Left ventricle myocardium inferior (tissue), 1 donor: ENCODE data around the gene SPCS3. TPM values are rescaled to one million over a fixed set of nuclear protein-coding genes. Genes with fewer than 3 reads are reported as not detected.

ENCODE experiments used
- DNase-seq: peaks from one replicate; pipeline ENCODE4 v3.0.0-alpha.2; 2020
- H3K27ac ChIP-seq: fragments of 200-600 bp; replicated peaks from 2 replicates; pipeline ENCODE4 v1.8.0; 2021
- H3K27me3 ChIP-seq: fragments of 200-600 bp; 2 replicates; pipeline ENCODE4 v1.8.0; 2021; ENCODE audit warnings: low read depth
- H3K36me3 ChIP-seq: fragments of 200-600 bp; 2 replicates; pipeline ENCODE4 v1.8.0; 2021
- H3K4me1 ChIP-seq: fragments of 200-600 bp; 2 replicates; pipeline ENCODE4 v1.8.0; 2021
- H3K4me3 ChIP-seq: fragments of 200-600 bp; 2 replicates; pipeline ENCODE4 v1.8.0; 2021; ENCODE audit warnings: mild to moderate bottlenecking, moderate library complexity
- H3K9me3 ChIP-seq: fragments of 200-600 bp; replicated peaks from 2 replicates; pipeline ENCODE4 v1.8.0; 2021
- intact Hi-C: fragments of 100-400 bp; cut with micrococcal nuclease; formaldehyde crosslinking; loops from one replicate; pipeline ENCODE4 v1.11.0; 2022
- total RNA-seq: library from RNA; stranded (reverse); fragmentation: NEBNext Ultra II Directional; extraction: Animal tissue kit (Norgen Biotek cat#: 25700); gene quantifications from one replicate; pipeline ENCODE4 v1.2.1, GENCODE V29; 2021
- TF ChIP-seq, protein P1 (sequence below): fragments of 200-600 bp; IDR thresholded peaks from 2 replicates; pipeline ENCODE4 v1.8.0; 2021; ENCODE audit warnings: antibody characterized with exemption, mild to moderate bottlenecking, borderline replicate concordance
- donor health status: DM: no; HTN: yes; CAD: no; lungs with severe emphysema.

SPCS3 gene
- total RNA-seq, 1 donor from 2014 or later = 91.8 TPM

DNA sequence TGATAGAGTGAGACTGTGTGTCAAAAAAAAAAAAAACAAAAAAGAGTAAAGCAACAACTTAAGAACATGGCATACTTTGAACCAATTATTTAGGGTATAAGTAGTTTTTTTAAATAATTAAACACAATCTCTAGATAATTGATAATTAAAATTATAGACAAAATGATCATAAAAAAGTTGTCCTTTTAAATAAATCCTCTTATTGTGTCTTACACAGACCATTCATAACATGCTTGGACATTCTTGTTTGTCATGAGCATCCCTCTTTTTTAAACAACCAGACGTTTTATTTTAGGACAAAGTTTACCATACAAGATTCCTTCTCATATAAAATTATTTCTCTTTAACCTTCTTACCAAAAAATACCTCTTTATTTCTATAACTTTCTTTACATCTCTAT, 35.1 kb downstream of the SPCS3 start:
- Histone ChIP-seq H3K4me1 (no peaks in the 10 kb centered on the region), H3K4me3 (no peak overlapping the region), H3K36me3 (peaks cover 4% of the 10 kb centered on the region), H3K27me3 (no peaks in the 10 kb centered on the region), H3K27ac (no peak overlapping the region), H3K9me3 (peaks cover 8% of the 10 kb centered on the region)
- intact Hi-C loops = no loop called here
- TF ChIP-seq, protein P1, sequence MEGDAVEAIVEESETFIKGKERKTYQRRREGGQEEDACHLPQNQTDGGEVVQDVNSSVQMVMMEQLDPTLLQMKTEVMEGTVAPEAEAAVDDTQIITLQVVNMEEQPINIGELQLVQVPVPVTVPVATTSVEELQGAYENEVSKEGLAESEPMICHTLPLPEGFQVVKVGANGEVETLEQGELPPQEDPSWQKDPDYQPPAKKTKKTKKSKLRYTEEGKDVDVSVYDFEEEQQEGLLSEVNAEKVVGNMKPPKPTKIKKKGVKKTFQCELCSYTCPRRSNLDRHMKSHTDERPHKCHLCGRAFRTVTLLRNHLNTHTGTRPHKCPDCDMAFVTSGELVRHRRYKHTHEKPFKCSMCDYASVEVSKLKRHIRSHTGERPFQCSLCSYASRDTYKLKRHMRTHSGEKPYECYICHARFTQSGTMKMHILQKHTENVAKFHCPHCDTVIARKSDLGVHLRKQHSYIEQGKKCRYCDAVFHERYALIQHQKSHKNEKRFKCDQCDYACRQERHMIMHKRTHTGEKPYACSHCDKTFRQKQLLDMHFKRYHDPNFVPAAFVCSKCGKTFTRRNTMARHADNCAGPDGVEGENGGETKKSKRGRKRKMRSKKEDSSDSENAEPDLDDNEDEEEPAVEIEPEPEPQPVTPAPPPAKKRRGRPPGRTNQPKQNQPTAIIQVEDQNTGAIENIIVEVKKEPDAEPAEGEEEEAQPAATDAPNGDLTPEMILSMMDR = no peak
- no peak for DNase-seq

- Histone ChIP-seq H3K4me3 (no peak overlapping the region), H3K27me3 (no peaks in the 10 kb centered on the region), H3K4me1 (no peaks in the 10 kb centered on the region), H3K36me3 (no peaks in the 10 kb centered on the region), H3K9me3 (peaks cover 8% of the 10 kb centered on the region), H3K27ac (no peak overlapping the region)
- intact Hi-C loops = no loop called here
- DNase-seq = no peak
- TF ChIP-seq, protein P1 = no peak
Observed at GRCh38 chr4:176357359-176358082, 37.8 kb downstream of the SPCS3 start.

DNA sequence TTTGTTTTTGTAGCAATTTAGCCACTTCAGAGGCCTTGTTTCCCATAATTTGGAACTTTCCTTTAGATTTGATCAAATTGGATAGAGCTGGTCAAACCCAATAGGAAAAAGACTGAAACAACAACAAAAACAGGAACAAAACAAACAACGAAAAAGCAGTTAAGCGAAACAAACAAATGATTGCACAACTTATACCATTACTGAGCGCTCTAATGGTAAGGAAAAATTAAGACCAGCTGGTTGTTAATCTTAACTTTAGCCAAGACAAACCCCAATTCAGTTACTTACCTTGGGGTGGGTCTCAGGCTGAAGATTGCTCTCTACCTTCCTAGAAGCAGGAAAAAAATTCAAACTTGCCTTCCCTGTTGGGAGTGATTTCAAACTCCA, 38.3 kb downstream of the SPCS3 start:
- Histone ChIP-seq H3K4me1 (no peaks in the 10 kb centered on the region), H3K9me3 (peaks cover 8% of the 10 kb centered on the region), H3K27ac (no peak overlapping the region), H3K36me3 (no peaks in the 10 kb centered on the region), H3K27me3 (no peaks in the 10 kb centered on the region), H3K4me3 (no peak overlapping the region)
- intact Hi-C loops = no loop called here
- TF ChIP-seq, protein P1 = no peak
- DNase-seq = no peak

GRCh38 chr4:176359590-176359989, 39.8 kb downstream of the SPCS3 start:
- TF ChIP-seq, protein P1 = no peak
- no peak for DNase-seq

GRCh38 chr4:176360446-176360845, 40.7 kb downstream of the SPCS3 start:
- no peak for DNase-seq
- Histone ChIP-seq H3K27ac (no peak overlapping the region), H3K27me3 (no peaks in the 10 kb centered on the region), H3K9me3 (no peaks in the 10 kb centered on the region), H3K4me1 (no peaks in the 10 kb centered on the region), H3K4me3 (no peak overlapping the region), H3K36me3 (no peaks in the 10 kb centered on the region)
- TF ChIP-seq, protein P1 = no peak
- intact Hi-C loops = no loop called here

More at GRCh38 chr4:176359590-176359989, 39.8 kb downstream of the SPCS3 start:
- Histone ChIP-seq H3K4me1 (no peaks in the 10 kb centered on the region), H3K27me3 (no peaks in the 10 kb centered on the region), H3K36me3 (no peaks in the 10 kb centered on the region), H3K9me3 (peaks cover 4% of the 10 kb centered on the region), H3K27ac (no peak overlapping the region), H3K4me3 (no peak overlapping the region)
- intact Hi-C loops = no loop called here
